GM19238 (cell line): ENCODE measurements around the gene TMIGD2.

ENCODE experiments used
- DNase-seq: peaks from one replicate; pipeline ENCODE4 v3.0.0; 2011; ENCODE audit warnings: low spot score; ENCODE audit not compliant: insufficient read length

Gene TMIGD2

GRCh38 chr19:4326837-4327251, 24.7 kb upstream of the TMIGD2 start:
- no peak for DNase-seq

- DNase-seq = no peak
These were observed 24.1 kb upstream of the TMIGD2 start for GRCh38 chr19:4326215-4326836.

GRCh38 chr19:4324228-4324627, 22.0 kb upstream of the TMIGD2 start:
- DNase-seq = no peak

- DNase-seq = no peak
These were observed 21.5 kb upstream of the TMIGD2 start for GRCh38 chr19:4323692-4324091.

GRCh38 chr19:4322942-4323665, 20.9 kb upstream of the TMIGD2 start:
- no peak for DNase-seq

GRCh38 chr19:4320419-4320818, 18.2 kb upstream of the TMIGD2 start:
- no peak for DNase-seq

- no peak for DNase-seq
These were observed 17.0 kb upstream of the TMIGD2 start for GRCh38 chr19:4319067-4319718.

GRCh38 chr19:4318460-4318859, 16.3 kb upstream of the TMIGD2 start:
- no peak for DNase-seq

GRCh38 chr19:4316956-4317355, 14.8 kb upstream of the TMIGD2 start:
- no peak for DNase-seq

- DNase-seq = no peak
These were observed 11.8 kb upstream of the TMIGD2 start for GRCh38 chr19:4313847-4314490.

GRCh38 chr19:4310247-4311121, 8.3 kb upstream of the TMIGD2 start:
- DNase-seq = no peak

- DNase-seq = no peak
These were observed 3.5 kb upstream of the TMIGD2 start for GRCh38 chr19:4305659-4306058.

GRCh38 chr19:4305257-4305612, 3.0 kb upstream of the TMIGD2 start:
- no peak for DNase-seq

- DNase-seq = peak; percentile 93
These were observed 2.5 kb upstream of the TMIGD2 start, which contains the start of gene FSD1 for GRCh38 chr19:4304538-4305256. FSD1 (plus strand) TSS chr19:4304598; CDS start chr19:4304747, 149 bp downstream.

GRCh38 chr19:4303819-4304537, 1.8 kb upstream of the TMIGD2 start:
- DNase-seq = no peak

- no peak for DNase-seq
These were observed 473 bp downstream of the TMIGD2 start for GRCh38 chr19:4301590-4302242.

- DNase-seq = no peak
These were observed 1.6 kb downstream of the TMIGD2 start for GRCh38 chr19:4300589-4300988.

- DNase-seq = no peak
These were observed 3.2 kb downstream of the TMIGD2 start for GRCh38 chr19:4298810-4299550.
